ENCODE results near the gene GRIP1.

The GRIP1 gene

GRCh38 chr12:66679461-66680084 lies 697 bp upstream of the GRIP1 start:
- H3K4me1 Mint-ChIP-seq (ENCODE audit: low read depth), result peaks cover 5% of the 10 kb centered on the region
- H3K27me3 Mint-ChIP-seq, result peaks cover 2% of the 10 kb centered on the region
- no peak overlapping the region for H3K4me3 Mint-ChIP-seq
- H3K36me3 Mint-ChIP-seq (ENCODE audit: low read depth), result no peaks in the 10 kb centered on the region
- intact Hi-C loops (cut with micrococcal nuclease), result no loop called here
- no peaks in the 10 kb centered on the region for H3K9me3 Mint-ChIP-seq
- no peak overlapping the region for H3K27ac Mint-ChIP-seq

GRCh38 chr12:66676241-66676640 lies 2.6 kb downstream of the GRIP1 start:
- H3K4me3 Mint-ChIP-seq, result no peak overlapping the region
- peaks cover 5% of the 10 kb centered on the region for H3K27me3 Mint-ChIP-seq
- intact Hi-C loops (cut with micrococcal nuclease), result no loop called here
- H3K9me3 Mint-ChIP-seq, result no peaks in the 10 kb centered on the region
- H3K4me1 Mint-ChIP-seq (ENCODE audit: low read depth), result peaks cover 12% of the 10 kb centered on the region
- H3K36me3 Mint-ChIP-seq (ENCODE audit: low read depth), result no peaks in the 10 kb centered on the region
- no peak overlapping the region for H3K27ac Mint-ChIP-seq

DNA sequence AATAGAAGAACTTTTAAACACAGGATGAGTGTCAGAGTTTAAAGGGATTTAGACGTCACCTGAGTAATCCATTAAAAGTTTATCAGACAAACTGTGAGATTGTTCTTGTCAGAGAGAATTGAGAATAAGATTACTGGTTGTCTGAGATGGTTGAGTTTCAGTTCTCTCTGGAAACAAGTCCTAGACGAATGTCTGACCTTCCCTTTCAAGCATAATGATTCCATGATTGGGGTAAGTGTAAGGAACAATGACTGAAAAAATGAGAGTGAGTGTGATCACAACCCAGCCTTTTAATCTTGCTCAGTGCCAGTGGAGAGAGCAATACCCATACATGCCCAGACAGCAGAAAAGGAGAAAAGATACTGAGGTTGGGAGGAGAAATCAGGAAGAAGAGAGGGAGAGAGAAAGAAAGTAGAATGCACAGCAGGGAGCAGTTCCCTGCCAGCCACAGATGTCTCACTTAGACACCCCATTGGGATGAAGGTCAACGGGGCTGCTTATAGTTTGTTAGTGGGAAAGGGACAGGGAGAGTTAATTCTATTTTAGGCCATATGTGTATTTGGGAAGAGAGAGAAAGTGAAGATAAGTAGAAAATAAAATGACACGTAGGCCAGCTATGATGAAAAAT lies 4.3 kb downstream of the GRIP1 start:
- intact Hi-C loops (cut with micrococcal nuclease), result no loop called here
- peaks cover 4% of the 10 kb centered on the region for H3K27me3 Mint-ChIP-seq
- no peak overlapping the region for H3K4me3 Mint-ChIP-seq
- peaks cover 12% of the 10 kb centered on the region for H3K4me1 Mint-ChIP-seq (ENCODE audit: low read depth)
- no peaks in the 10 kb centered on the region for H3K9me3 Mint-ChIP-seq
- H3K27ac Mint-ChIP-seq, result no peak overlapping the region
- no peaks in the 10 kb centered on the region for H3K36me3 Mint-ChIP-seq (ENCODE audit: low read depth)

- Mint-ChIP-seq H3K36me3 (ENCODE audit: low read depth) (no peaks in the 10 kb centered on the region), H3K9me3 (no peaks in the 10 kb centered on the region), H3K4me1 (ENCODE audit: low read depth) (peaks cover 7% of the 10 kb centered on the region), H3K27me3 (peaks cover 4% of the 10 kb centered on the region), H3K27ac (no peak overlapping the region), H3K4me3 (no peak overlapping the region)
- intact Hi-C loops (cut with micrococcal nuclease), result no loop called here
These were observed 9.3 kb downstream of the GRIP1 start for GRCh38 chr12:66669541-66669940.

DNA sequence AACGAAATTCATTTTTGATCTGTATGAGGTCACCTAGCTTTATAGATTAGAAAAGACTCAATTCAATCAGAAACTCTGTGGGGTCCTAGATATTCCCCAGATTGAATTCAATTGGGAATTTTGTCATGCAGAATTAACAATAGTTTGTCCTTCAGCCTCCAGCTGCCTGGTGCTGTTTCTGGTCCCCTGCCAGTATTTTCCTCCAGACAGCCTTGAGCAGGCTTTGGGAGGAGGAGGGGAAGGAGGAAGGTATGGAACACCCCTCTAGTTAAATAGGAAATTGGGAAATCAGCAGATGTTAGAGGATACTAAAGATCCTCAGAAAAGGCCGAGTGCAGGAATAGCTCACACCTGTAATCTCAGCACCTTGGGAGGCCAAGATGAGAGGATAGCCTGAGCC lies 10.6 kb downstream of the GRIP1 start:
- intact Hi-C loops (cut with micrococcal nuclease), result no loop called here
- Mint-ChIP-seq H3K36me3 (ENCODE audit: low read depth) (no peaks in the 10 kb centered on the region), H3K27me3 (no peaks in the 10 kb centered on the region), H3K9me3 (no peaks in the 10 kb centered on the region), H3K27ac (no peak overlapping the region), H3K4me3 (no peak overlapping the region), H3K4me1 (ENCODE audit: low read depth) (no peaks in the 10 kb centered on the region)

- Mint-ChIP-seq H3K36me3 (ENCODE audit: low read depth) (no peaks in the 10 kb centered on the region), H3K27ac (no peak overlapping the region), H3K4me1 (ENCODE audit: low read depth) (no peaks in the 10 kb centered on the region), H3K9me3 (no peaks in the 10 kb centered on the region), H3K4me3 (no peak overlapping the region), H3K27me3 (no peaks in the 10 kb centered on the region)
- intact Hi-C loops (cut with micrococcal nuclease), result no loop called here
These were observed 11.0 kb downstream of the GRIP1 start for GRCh38 chr12:66667906-66668305.

- intact Hi-C loops (cut with micrococcal nuclease), result no loop called here
- Mint-ChIP-seq H3K36me3 (ENCODE audit: low read depth) (no peaks in the 10 kb centered on the region), H3K27me3 (no peaks in the 10 kb centered on the region), H3K4me1 (ENCODE audit: low read depth) (peaks cover 8% of the 10 kb centered on the region), H3K27ac (no peak overlapping the region), H3K9me3 (no peaks in the 10 kb centered on the region), H3K4me3 (no peak overlapping the region)
These were observed 12.4 kb downstream of the GRIP1 start for GRCh38 chr12:66666481-66666880.

GRCh38 chr12:66665435-66665985 lies 13.4 kb downstream of the GRIP1 start:
- H3K36me3 Mint-ChIP-seq (ENCODE audit: low read depth), result no peaks in the 10 kb centered on the region
- intact Hi-C loops (cut with micrococcal nuclease), result no loop called here
- H3K4me1 Mint-ChIP-seq (ENCODE audit: low read depth), result peaks cover 8% of the 10 kb centered on the region
- peaks cover 1% of the 10 kb centered on the region for H3K27me3 Mint-ChIP-seq
- no peak overlapping the region for H3K27ac Mint-ChIP-seq
- H3K4me3 Mint-ChIP-seq, result no peak overlapping the region
- H3K9me3 Mint-ChIP-seq, result no peaks in the 10 kb centered on the region

DNA sequence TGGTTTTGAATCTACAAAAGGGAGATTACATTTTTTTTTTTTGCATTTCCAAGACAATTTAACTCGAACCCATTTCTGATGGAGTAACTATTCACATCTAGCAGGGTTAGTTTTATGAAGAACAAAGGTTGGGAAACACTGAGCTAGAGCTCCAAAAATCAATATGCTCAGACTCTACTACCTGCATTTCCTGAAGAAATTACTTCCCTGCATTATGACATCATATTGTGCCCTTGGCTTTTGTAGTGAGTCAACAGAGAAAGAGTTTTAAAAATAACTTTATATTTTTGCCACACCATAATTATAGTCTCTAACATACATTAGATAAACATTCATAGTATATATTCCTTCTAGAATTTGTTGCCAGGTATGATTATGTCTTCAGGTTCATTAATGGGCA lies 14.8 kb downstream of the GRIP1 start:
- intact Hi-C loops (cut with micrococcal nuclease), result no loop called here
- no peaks in the 10 kb centered on the region for H3K36me3 Mint-ChIP-seq (ENCODE audit: low read depth)
- H3K27ac Mint-ChIP-seq, result no peak overlapping the region
- peaks cover 1% of the 10 kb centered on the region for H3K27me3 Mint-ChIP-seq
- no peaks in the 10 kb centered on the region for H3K9me3 Mint-ChIP-seq
- H3K4me3 Mint-ChIP-seq, result no peak overlapping the region
- H3K4me1 Mint-ChIP-seq (ENCODE audit: low read depth), result peaks cover 8% of the 10 kb centered on the region

DNA sequence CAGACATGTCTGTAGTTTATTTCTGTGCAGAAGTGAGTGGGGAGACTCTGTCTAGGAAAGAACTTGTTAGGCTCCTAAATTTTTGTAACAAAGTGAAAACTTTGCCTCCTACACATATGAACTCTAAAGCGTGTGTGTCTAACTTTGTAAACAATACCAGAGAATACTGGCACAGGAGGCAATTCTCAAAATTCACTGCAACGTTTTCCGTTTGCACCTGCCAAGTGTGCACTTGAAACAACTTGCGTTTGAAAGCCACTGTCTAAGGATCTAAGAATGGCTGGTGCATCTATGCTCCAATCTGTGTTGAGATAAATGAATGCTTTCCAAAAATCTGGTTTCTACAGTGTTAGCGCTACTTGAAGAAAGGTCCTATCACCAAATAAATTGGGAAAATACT lies 15.3 kb downstream of the GRIP1 start:
- intact Hi-C loops (cut with micrococcal nuclease), result no loop called here
- Mint-ChIP-seq H3K4me1 (ENCODE audit: low read depth) (peaks cover 8% of the 10 kb centered on the region), H3K36me3 (ENCODE audit: low read depth) (no peaks in the 10 kb centered on the region), H3K4me3 (no peak overlapping the region), H3K27me3 (peaks cover 1% of the 10 kb centered on the region), H3K27ac (no peak overlapping the region), H3K9me3 (no peaks in the 10 kb centered on the region)

- H3K9me3 Mint-ChIP-seq, result no peaks in the 10 kb centered on the region
- no peak overlapping the region for H3K4me3 Mint-ChIP-seq
- intact Hi-C loops (cut with micrococcal nuclease), result no loop called here
- H3K27ac Mint-ChIP-seq, result no peak overlapping the region
- peaks cover 1% of the 10 kb centered on the region for H3K27me3 Mint-ChIP-seq
- H3K4me1 Mint-ChIP-seq (ENCODE audit: low read depth), result peaks cover 8% of the 10 kb centered on the region
- H3K36me3 Mint-ChIP-seq (ENCODE audit: low read depth), result no peaks in the 10 kb centered on the region
These were observed 16.1 kb downstream of the GRIP1 start for GRCh38 chr12:66662729-66663128.

DNA sequence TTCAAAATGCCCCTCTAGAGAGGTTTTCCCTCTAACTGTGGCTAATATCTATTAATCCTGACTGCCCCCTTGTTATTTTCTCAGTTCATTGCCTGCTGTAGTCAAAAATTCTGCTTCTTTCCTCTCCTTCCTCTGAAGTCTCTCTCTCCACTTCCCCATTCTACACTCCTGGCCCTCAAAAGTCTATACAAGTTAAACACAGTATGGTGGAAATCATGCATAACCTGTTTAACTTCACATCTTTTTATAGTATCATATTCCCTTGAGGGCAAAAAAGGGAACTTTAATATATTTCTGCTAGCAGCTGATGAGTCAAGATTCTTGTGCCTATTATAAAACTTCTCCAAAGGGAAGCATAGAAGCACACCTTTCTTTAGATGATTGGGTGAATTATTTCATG lies 16.7 kb downstream of the GRIP1 start:
- Mint-ChIP-seq H3K27me3 (peaks cover 1% of the 10 kb centered on the region), H3K4me1 (ENCODE audit: low read depth) (peaks cover 8% of the 10 kb centered on the region), H3K27ac (no peak overlapping the region), H3K4me3 (no peak overlapping the region), H3K36me3 (ENCODE audit: low read depth) (no peaks in the 10 kb centered on the region), H3K9me3 (no peaks in the 10 kb centered on the region)
- intact Hi-C loops (cut with micrococcal nuclease), result no loop called here

DNA sequence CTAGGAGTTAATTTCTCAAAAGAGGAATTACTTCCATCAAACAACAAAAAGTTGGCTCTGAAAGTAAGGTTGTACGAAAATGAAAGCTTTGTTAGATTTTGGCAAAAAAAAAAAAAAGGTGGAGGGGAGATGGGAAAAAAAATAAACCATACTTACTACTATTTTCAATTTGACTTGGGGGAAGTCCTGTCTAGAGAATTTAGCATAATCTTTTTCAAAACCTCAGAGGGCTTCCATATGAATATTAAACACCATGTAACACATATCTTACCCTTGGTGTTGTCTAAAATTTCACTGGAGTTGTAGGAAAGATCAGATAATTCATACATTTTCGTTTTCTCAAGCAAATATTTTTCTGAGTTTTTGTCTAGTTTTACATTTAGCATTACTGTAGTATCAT lies 17.5 kb downstream of the GRIP1 start:
- no peak overlapping the region for H3K4me3 Mint-ChIP-seq
- peaks cover 1% of the 10 kb centered on the region for H3K27me3 Mint-ChIP-seq
- H3K4me1 Mint-ChIP-seq (ENCODE audit: low read depth), result peaks cover 8% of the 10 kb centered on the region
- intact Hi-C loops (cut with micrococcal nuclease), result no loop called here
- H3K9me3 Mint-ChIP-seq, result no peaks in the 10 kb centered on the region
- H3K36me3 Mint-ChIP-seq (ENCODE audit: low read depth), result no peaks in the 10 kb centered on the region
- no peak overlapping the region for H3K27ac Mint-ChIP-seq

DNA sequence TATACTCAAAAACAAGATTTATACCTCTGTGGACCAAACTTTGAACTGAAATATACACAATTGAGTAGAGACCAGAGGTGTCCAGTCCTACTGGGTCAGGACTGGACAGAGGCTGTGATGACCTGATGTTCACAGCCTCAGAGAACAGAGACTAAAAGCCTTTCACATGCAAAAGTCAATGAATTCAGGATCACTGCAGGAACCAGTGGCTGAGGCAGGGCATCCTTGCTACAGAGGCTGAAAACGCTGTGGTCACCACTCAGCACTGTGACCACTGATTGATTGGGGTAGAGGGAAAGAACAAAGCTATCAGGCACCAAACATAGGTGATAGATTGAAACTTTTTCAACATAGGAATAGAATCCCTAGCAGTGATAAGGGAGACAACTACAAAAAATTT lies 25.1 kb downstream of the GRIP1 start:
- Mint-ChIP-seq H3K27me3 (peaks cover 2% of the 10 kb centered on the region), H3K4me1 (ENCODE audit: low read depth) (no peaks in the 10 kb centered on the region)
- intact Hi-C loops (cut with micrococcal nuclease), result no loop called here

More for the DNA sequence above, 25.1 kb downstream of the GRIP1 start:
- H3K9me3 Mint-ChIP-seq, result no peaks in the 10 kb centered on the region
- H3K27ac Mint-ChIP-seq, result no peak overlapping the region
- no peaks in the 10 kb centered on the region for H3K36me3 Mint-ChIP-seq (ENCODE audit: low read depth)
- no peak overlapping the region for H3K4me3 Mint-ChIP-seq

Data from dendritic cell treated with granulocyte-macrophage colony-stimulating factor and Interleukin-4, amounts not matched to agents 40 ng/mL and 50 ng/mL, for 4 days (primary cell).